B cell (primary cell): Measurements from ENCODE around the gene HABP4.

ENCODE experiments used
- EZH2 ChIP-seq: IDR thresholded peaks from 2 replicates; pipeline ENCODE4 v1.6.1; 2012; ENCODE audit warnings: borderline replicate concordance, low read depth, mild to moderate bottlenecking, moderate library complexity, low read length; ENCODE audit not compliant: insufficient read depth, poor library complexity, severe bottlenecking
- TF ChIP-seq, protein P1 (sequence below): fragments of 200-600 bp; IDR thresholded peaks from one replicate; pipeline ENCODE4 v1.8.0; 2022; ENCODE audit warnings: antibody characterized with exemption, mild to moderate bottlenecking

DNA sequence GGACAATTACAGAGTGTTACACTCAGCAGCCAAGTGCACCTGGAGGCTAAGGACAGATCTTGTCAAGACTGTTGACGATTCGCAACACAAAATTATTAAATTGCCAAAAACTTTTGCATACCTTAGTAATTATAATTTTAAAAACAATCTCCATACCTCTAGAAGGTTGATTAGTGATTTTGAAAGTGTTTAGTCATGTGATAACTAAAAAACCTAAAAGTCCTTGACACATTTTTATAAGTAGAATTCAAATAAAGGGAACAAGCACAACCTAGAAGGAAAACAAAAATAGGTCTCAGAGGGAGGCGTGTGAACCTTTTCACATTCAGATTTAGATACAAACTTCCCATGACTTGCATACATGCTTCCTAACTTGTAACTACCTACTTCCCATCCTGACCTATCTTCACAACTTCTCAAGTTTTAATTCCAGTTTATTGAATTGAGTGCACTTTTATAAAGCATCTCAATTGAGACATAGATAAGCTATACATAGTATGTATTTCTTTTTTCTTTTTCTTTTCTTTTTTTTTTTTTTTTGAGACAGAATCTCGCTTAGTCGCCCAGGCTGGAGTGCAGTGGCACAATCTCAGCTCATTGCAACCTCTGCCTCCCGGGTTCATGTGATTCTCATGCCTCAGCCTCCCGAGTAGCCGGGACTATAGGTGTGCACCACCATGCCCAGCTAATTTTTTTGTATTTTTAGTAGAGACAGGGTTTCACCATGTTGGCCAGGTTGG is 37.6 kb upstream of the HABP4 start:
- TF ChIP-seq, protein P1, sequence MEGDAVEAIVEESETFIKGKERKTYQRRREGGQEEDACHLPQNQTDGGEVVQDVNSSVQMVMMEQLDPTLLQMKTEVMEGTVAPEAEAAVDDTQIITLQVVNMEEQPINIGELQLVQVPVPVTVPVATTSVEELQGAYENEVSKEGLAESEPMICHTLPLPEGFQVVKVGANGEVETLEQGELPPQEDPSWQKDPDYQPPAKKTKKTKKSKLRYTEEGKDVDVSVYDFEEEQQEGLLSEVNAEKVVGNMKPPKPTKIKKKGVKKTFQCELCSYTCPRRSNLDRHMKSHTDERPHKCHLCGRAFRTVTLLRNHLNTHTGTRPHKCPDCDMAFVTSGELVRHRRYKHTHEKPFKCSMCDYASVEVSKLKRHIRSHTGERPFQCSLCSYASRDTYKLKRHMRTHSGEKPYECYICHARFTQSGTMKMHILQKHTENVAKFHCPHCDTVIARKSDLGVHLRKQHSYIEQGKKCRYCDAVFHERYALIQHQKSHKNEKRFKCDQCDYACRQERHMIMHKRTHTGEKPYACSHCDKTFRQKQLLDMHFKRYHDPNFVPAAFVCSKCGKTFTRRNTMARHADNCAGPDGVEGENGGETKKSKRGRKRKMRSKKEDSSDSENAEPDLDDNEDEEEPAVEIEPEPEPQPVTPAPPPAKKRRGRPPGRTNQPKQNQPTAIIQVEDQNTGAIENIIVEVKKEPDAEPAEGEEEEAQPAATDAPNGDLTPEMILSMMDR = no peak
- no peak for TF ChIP-seq EZH2
